Measurements from ENCODE around the gene CHM.

DNA sequence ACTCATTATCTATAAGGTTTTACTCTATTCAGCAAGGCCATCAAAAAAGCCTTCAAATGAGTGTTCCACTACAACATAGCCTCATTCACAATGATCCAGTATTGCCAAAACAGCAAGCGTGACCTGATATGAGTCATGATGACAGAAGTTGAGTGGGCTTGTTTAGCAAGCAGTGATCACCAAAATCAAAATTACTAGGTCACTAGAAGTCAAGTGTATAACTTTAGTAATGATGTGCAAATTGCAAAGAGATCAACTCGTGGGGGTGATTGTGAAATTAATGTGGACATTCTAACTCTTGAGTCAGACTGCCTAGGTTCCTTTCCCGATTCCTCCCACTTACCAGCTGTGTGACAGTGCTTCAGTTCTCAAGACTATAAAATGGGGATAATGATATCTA lies 124.5 kb downstream of the CHM start:
- TF ChIP-seq POLR2A (IDR thresholded peaks at IDR 0.05) (no peak), CTCF (IDR thresholded peaks at IDR 0.05) (no peak)

Measured in uterus (tissue), 2 donors.